Hepatocyte (in vitro differentiated cells): ENCODE measurements around the gene WNK2. TPM values are rescaled to one million over a fixed set of nuclear protein-coding genes. Genes with fewer than 3 reads are reported as not detected.

Experiments used
- DNase-seq: peaks from one replicate; pipeline ENCODE4 v3.0.0-alpha.2; 2016; ENCODE audit warnings: low spot score
- H2AFZ ChIP-seq: fragments of 200-600 bp; sonication (generic); 2 replicates; pipeline ENCODE4 v1.6.0; 2016; ENCODE audit warnings: antibody characterized with exemption, mild to moderate bottlenecking
- H3K27ac ChIP-seq: fragments of 200-600 bp; sonication (generic); 2 replicates; pipeline ENCODE4 v1.5.1; 2016; ENCODE audit warnings: mild to moderate bottlenecking
- H3K27me3 ChIP-seq: fragments of 200-600 bp; sonication (generic); 2 replicates; pipeline ENCODE4 v1.6.1; 2016
- H3K36me3 ChIP-seq: fragments of 200-600 bp; sonication (generic); replicated peaks from 2 replicates; pipeline ENCODE4 v1.5.1; 2016; ENCODE audit warnings: low read depth; ENCODE audit not compliant: insufficient read depth
- H3K4me1 ChIP-seq: fragments of 200-600 bp; sonication (generic); 2 replicates; pipeline ENCODE4 v1.5.1; 2016; ENCODE audit warnings: mild to moderate bottlenecking, moderate library complexity; ENCODE audit not compliant: insufficient read depth
- H3K4me2 ChIP-seq: fragments of 200-600 bp; sonication (generic); 2 replicates; pipeline ENCODE4 v1.6.0; 2016
- H3K4me3 ChIP-seq: fragments of 200-600 bp; sonication (generic); 2 replicates; pipeline ENCODE4 v1.5.1; 2016; ENCODE audit warnings: mild to moderate bottlenecking
- H3K79me2 ChIP-seq: fragments of 200-600 bp; sonication (generic); 2 replicates; pipeline ENCODE4 v1.6.0; 2017; ENCODE audit warnings: mild to moderate bottlenecking
- H3K9me2 ChIP-seq: fragments of 200-600 bp; sonication (generic); replicated peaks from 2 replicates; pipeline ENCODE4 v1.6.0; 2017; ENCODE audit warnings: mild to moderate bottlenecking; ENCODE audit not compliant: insufficient read depth
- H3K9me3 ChIP-seq: fragments of 200-600 bp; sonication (generic); 2 replicates; pipeline ENCODE4 v1.5.1; 2016; ENCODE audit warnings: low read depth, mild to moderate bottlenecking
- H4K20me1 ChIP-seq: fragments of 200-600 bp; sonication (generic); 2 replicates; pipeline ENCODE4 v1.6.0; 2016; ENCODE audit warnings: mild to moderate bottlenecking; ENCODE audit not compliant: insufficient read depth, poor library complexity, severe bottlenecking
- EZH2 ChIP-seq: fragments of 200-600 bp; sonication (generic); IDR thresholded peaks from 2 replicates; pipeline ENCODE4 v1.6.1; 2016; ENCODE audit warnings: antibody characterized with exemption, mild to moderate bottlenecking, borderline replicate concordance
- EZH2phosphoT487 ChIP-seq: fragments of 200-600 bp; sonication (generic); IDR thresholded peaks from one replicate; pipeline ENCODE4 v1.6.1; 2018; ENCODE audit warnings: antibody characterized with exemption, mild to moderate bottlenecking, low read depth, moderate library complexity; ENCODE audit not compliant: unreplicated experiment, severe bottlenecking
- WGBS: methylation state at CpG from one replicate; pipeline ENCODE4 v1.1.6; 2016; ENCODE audit warnings: low lambda C conversion rate; ENCODE audit errors: missing lambda C conversion rate; 5-methylcytosine and 5-hydroxymethylcytosine counted together
- polyA plus RNA-seq: library from polyadenylated mRNA; unstranded; fragments of >200 nt; fragmentation: Nextera tagmentation; extraction: Ambion mirVana; gene quantifications from 2 replicates; pipeline ENCODE4 v1.2.1, GENCODE V29; 2016
- total RNA-seq: library from RNA; depleted of rRNA; stranded (reverse); fragments of >200 nt; gene quantifications from 2 replicates; pipeline ENCODE4 v1.2.3, GENCODE V29; 2014
- TF ChIP-seq, protein P1 (sequence below): fragments of 200-600 bp; sonication (generic); IDR thresholded peaks from 2 replicates; pipeline ENCODE4 v1.5.1; 2016; ENCODE audit warnings: antibody characterized with exemption, mild to moderate bottlenecking; ENCODE audit not compliant: poor library complexity

The WNK2 gene
- total and polyA plus RNA-seq, 2 experiments from 2014 or later = 8.9 to 13.5 TPM

DNA sequence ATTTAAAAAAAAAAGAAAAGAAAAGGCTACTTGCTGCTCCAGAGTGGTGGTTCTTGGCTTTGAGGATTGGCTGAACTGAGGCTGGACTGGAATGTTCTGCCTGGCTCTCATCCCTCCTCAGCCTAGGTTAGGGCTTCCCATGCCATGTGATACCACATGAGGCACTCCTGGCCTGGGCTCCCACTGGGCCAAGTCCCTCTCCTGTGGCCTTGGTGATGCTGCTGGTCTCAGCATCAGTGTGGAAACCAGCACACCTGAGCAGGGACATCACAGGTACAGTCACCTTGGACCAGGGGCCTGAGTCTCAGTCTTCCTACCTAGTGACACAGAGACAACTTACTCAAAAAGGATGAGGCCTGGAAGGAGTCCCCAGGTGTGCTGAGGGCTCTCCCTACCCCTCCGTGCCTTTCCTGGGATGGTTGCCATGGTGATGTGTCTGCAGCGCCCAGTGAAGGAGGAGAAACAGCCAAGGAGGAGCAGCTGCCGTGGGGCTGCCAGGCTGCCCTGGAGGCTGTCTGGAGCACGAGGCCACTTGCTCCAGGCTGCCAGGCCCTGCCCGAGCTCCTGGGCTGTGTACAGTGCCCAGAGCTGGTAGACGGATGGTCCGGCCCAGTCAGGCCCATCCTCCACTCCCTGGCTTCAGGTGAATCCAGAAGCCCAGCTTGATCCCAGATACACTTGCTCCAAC is 71.0 kb downstream of the WNK2 start:
- DNase-seq = no peak
- 88% methylated on average over 7 of the region's 7 CpGs for WGBS
- H4K20me1 ChIP-seq = no peaks in the 10 kb centered on the region
- H3K27me3 ChIP-seq = no peaks in the 10 kb centered on the region
- H3K9me3 ChIP-seq = no peaks in the 10 kb centered on the region
- H3K4me3 ChIP-seq = no peak overlapping the region
- no peaks in the 10 kb centered on the region for H3K4me1 ChIP-seq
- TF ChIP-seq EZH2phosphoT487 = no peak
- no peak for TF ChIP-seq EZH2
- TF ChIP-seq, protein P1, sequence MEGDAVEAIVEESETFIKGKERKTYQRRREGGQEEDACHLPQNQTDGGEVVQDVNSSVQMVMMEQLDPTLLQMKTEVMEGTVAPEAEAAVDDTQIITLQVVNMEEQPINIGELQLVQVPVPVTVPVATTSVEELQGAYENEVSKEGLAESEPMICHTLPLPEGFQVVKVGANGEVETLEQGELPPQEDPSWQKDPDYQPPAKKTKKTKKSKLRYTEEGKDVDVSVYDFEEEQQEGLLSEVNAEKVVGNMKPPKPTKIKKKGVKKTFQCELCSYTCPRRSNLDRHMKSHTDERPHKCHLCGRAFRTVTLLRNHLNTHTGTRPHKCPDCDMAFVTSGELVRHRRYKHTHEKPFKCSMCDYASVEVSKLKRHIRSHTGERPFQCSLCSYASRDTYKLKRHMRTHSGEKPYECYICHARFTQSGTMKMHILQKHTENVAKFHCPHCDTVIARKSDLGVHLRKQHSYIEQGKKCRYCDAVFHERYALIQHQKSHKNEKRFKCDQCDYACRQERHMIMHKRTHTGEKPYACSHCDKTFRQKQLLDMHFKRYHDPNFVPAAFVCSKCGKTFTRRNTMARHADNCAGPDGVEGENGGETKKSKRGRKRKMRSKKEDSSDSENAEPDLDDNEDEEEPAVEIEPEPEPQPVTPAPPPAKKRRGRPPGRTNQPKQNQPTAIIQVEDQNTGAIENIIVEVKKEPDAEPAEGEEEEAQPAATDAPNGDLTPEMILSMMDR = no peak
- H3K79me2 ChIP-seq = no peaks in the 10 kb centered on the region
- H3K27ac ChIP-seq = no peak overlapping the region
- no peaks in the 10 kb centered on the region for H3K36me3 ChIP-seq
- no peaks in the 10 kb centered on the region for H3K9me2 ChIP-seq
- no peak overlapping the region for H3K4me2 ChIP-seq
- no peak overlapping the region for H2AFZ ChIP-seq

DNA sequence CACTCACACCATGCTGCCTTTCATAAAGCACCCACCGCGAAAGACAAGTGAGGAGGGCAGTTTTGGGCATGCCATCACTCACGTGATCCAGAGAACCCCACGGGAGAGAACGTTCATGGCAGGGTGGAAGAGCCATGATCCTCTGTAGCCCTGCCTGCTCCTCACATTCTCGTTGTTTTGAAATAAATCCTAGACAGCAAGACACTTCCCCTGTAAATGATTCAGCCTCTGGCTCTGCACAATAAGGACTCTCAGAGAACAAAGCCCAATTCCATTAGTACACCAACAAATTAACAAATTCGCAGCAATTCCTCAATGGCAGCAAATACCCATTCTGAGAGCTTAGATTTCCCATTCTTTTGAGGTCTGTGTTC is 71.5 kb downstream of the WNK2 start:
- H2AFZ ChIP-seq = no peak overlapping the region
- no peaks in the 10 kb centered on the region for H3K27me3 ChIP-seq
- WGBS = 85% methylated on average over 7 of the region's 7 CpGs
- no peaks in the 10 kb centered on the region for H3K4me1 ChIP-seq
- H3K9me3 ChIP-seq = no peaks in the 10 kb centered on the region
- H3K4me2 ChIP-seq = no peak overlapping the region
- no peak overlapping the region for H3K4me3 ChIP-seq
- no peaks in the 10 kb centered on the region for H4K20me1 ChIP-seq
- H3K9me2 ChIP-seq = no peaks in the 10 kb centered on the region
- no peaks in the 10 kb centered on the region for H3K79me2 ChIP-seq
- no peaks in the 10 kb centered on the region for H3K36me3 ChIP-seq
- H3K27ac ChIP-seq = no peak overlapping the region
- no peak for TF ChIP-seq EZH2phosphoT487
- DNase-seq = no peak

DNA sequence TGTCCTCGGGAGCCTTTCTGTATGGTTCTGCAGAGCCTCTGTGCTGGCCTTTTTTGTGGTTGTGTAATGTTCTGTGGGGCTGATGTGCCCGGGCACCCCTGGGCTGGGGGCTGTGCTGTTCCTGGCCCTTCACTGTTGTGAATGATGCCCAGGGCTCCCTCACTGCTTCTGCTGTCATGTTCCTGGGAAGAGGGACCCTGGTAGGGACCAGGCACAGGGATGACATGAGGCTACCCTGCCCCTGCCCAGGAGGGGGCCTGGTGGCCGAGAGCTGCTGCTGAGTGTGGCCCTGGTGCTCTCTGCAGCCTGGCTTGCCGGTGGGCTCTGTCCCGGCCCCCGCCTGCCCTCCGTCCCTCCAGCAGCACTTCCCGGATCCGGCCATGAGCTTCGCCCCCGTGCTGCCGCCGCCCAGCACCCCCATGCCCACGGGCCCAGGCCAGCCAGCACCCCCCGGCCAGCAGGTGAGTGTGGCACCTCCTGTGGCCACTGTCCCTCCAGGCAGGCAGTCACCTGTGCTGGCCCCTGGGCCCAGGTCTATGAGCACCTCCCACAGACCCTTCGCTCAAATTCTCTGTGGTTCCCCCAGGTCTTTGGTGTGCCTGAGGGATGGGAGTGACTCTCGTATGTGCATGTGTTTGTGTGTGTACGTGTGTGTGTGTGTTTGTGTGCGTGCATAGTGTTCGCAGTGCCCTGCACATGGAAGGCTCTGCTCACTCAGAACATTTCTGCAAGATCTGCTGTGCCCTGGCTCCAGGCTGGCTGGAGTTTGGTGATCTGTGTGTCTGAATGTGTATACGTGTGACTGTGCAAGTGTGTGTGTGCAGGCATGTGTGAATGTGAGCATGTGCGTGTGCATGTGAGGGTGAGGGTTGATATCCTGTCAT is 72.3 kb downstream of the WNK2 start:
- Histone ChIP-seq H2AFZ (no peak overlapping the region), H3K27me3 (no peaks in the 10 kb centered on the region), H4K20me1 (no peaks in the 10 kb centered on the region), H3K27ac (no peak overlapping the region), H3K4me3 (no peak overlapping the region), H3K9me2 (no peaks in the 10 kb centered on the region), H3K4me2 (no peak overlapping the region), H3K4me1 (no peaks in the 10 kb centered on the region), H3K36me3 (no peaks in the 10 kb centered on the region), H3K9me3 (no peaks in the 10 kb centered on the region), H3K79me2 (no peaks in the 10 kb centered on the region)
- DNase-seq = peak; percentile 2
- 95% methylated on average over 18 of the region's 22 CpGs for WGBS
- TF ChIP-seq EZH2 (no peak), EZH2phosphoT487 (no peak)
- TF ChIP-seq, protein P1 = no peak
